ENCODE measurements around the gene SRRM1. TPM values are rescaled to one million over a fixed set of nuclear protein-coding genes. Genes with fewer than 3 reads are reported as not detected.
"Not testable (repeated sequence)": the region's sequence is repeated elsewhere in the genome, so short reads cannot be mapped to it uniquely, and the experiment has no call there.

SRRM1 gene
- total RNA-seq, 4 donors from 2014 or later, result 89.6 to 137 (median 120) TPM

GRCh38 chr1:24696041-24696755 is 53.1 kb downstream of the SRRM1 start:
- WGBS, 2 donors, result 89 to 94% methylated on average over 5 of the region's 5 CpGs
- no peaks in the 10 kb centered on the region for H3K27me3 ChIP-seq

GRCh38 chr1:24696756-24697330 is 53.7 kb downstream of the SRRM1 start:
- no peaks in the 10 kb centered on the region for H3K4me1 ChIP-seq
- TF ChIP-seq CTCF (IDR thresholded peaks at IDR 0.05) (no peak), POLR2A (IDR thresholded peaks at IDR 0.05) (no peak)
- no peaks in the 10 kb centered on the region for H3K9me3 ChIP-seq
- H3K27ac ChIP-seq, result no peak overlapping the region
- intact Hi-C loops (cut with DNase I), result no loop called here
- no peak overlapping the region for H3K4me3 ChIP-seq (replicated peaks in 1 of 3)
- H3K27me3 ChIP-seq, result no peaks in the 10 kb centered on the region
- WGBS, 2 donors, result 84 to 86% methylated on average over 15 of the region's 15 CpGs
- DNase-seq, result no peak
- H3K36me3 ChIP-seq, result no peaks in the 10 kb centered on the region

More at GRCh38 chr1:24696041-24696755, 53.1 kb downstream of the SRRM1 start:
- TF ChIP-seq CTCF (IDR thresholded peaks at IDR 0.05) (no peak), POLR2A (IDR thresholded peaks at IDR 0.05) (no peak)
- intact Hi-C loops (cut with DNase I), result no loop called here
- no peak for DNase-seq
- H3K4me3 ChIP-seq (replicated peaks in 1 of 3), result no peak overlapping the region
- no peaks in the 10 kb centered on the region for H3K36me3 ChIP-seq
- H3K4me1 ChIP-seq, result no peaks in the 10 kb centered on the region
- H3K27ac ChIP-seq, result no peak overlapping the region
- H3K9me3 ChIP-seq, result no peaks in the 10 kb centered on the region

- H3K4me3 ChIP-seq (replicated peaks in 1 of 3); H3K9me3 ChIP-seq; DNase-seq; intact Hi-C loops (cut with DNase I); H3K27me3 ChIP-seq; H3K36me3 ChIP-seq; H3K27ac ChIP-seq; H3K4me1 ChIP-seq: not testable (repeated sequence)
- 91 to 94% methylated on average over 7 of the region's 7 CpGs for WGBS, 2 donors
Measured at GRCh38 chr1:24697453-24698001, 54.4 kb downstream of the SRRM1 start.

- intact Hi-C loops (cut with DNase I); H3K9me3 ChIP-seq; H3K27ac ChIP-seq; H3K4me3 ChIP-seq (replicated peaks in 1 of 3); H3K27me3 ChIP-seq; H3K4me1 ChIP-seq; DNase-seq; H3K36me3 ChIP-seq: not testable (repeated sequence)
- WGBS, 2 donors, result 91 to 98% methylated on average over 8 of the region's 8 CpGs
Measured at GRCh38 chr1:24698326-24698725, 55.2 kb downstream of the SRRM1 start.

- Histone ChIP-seq H3K27me3 (no peaks in the 10 kb centered on the region), H3K4me1 (no peaks in the 10 kb centered on the region), H3K27ac (no peak overlapping the region), H3K4me3 (replicated peaks in 1 of 3) (no peak overlapping the region), H3K36me3 (no peaks in the 10 kb centered on the region), H3K9me3 (no peaks in the 10 kb centered on the region)
- 67 to 94% methylated on average over 4 to 5 of the region's 7 CpGs for WGBS, 2 donors
- intact Hi-C loops (cut with DNase I), result no loop called here
- TF ChIP-seq POLR2A (IDR thresholded peaks at IDR 0.05) (no peak), CTCF (IDR thresholded peaks at IDR 0.05) (no peak)
- no peak for DNase-seq
Measured at GRCh38 chr1:24699628-24700027, 56.5 kb downstream of the SRRM1 start.
